Parathyroid adenoma (tissue), 2 donors: ENCODE measurements around the gene ITGB3.
A peak's percentile ranks its signal among the peaks of the same experiment; 100 is the strongest.

Experiments
- H2AFZ ChIP-seq: fragments of 300-600 bp; sonication (generic); one replicate; pipeline ENCODE4 v1.7.0; 2017; ENCODE audit warnings: antibody characterized with exemption, mild to moderate bottlenecking
- H3K27ac ChIP-seq: fragments of 300-600 bp; sonication (generic); one replicate; pipeline ENCODE4 v1.7.0; 2017
- H3K27me3 ChIP-seq: fragments of 300-600 bp; sonication (generic); one replicate; pipeline ENCODE4 v1.7.0; 2017; ENCODE audit warnings: low read length; ENCODE audit not compliant: control insufficient read depth, insufficient read depth
- H3K36me3 ChIP-seq: fragments of 300-600 bp; sonication (generic); one replicate; pipeline ENCODE4 v1.7.0; 2017; ENCODE audit warnings: low read length; ENCODE audit not compliant: control insufficient read depth, insufficient read depth
- H3K4me1 ChIP-seq: fragments of 300-600 bp; sonication (generic); one replicate; pipeline ENCODE4 v1.7.0; 2017; ENCODE audit warnings: control low read depth
- H3K4me2 ChIP-seq: fragments of 300-600 bp; sonication (generic); one replicate; pipeline ENCODE4 v1.7.0; 2017; ENCODE audit warnings: low read length
- H3K4me3 ChIP-seq: fragments of 300-600 bp; sonication (generic); one replicate; pipeline ENCODE4 v1.7.0; 2017; ENCODE audit warnings: low read depth, low read length
- H3K79me2 ChIP-seq: fragments of 300-600 bp; sonication (generic); one replicate; pipeline ENCODE4 v1.7.0; 2017; ENCODE audit warnings: control low read depth
- H3K9ac ChIP-seq: fragments of 300-600 bp; sonication (generic); one replicate; pipeline ENCODE4 v1.7.0; 2017; ENCODE audit warnings: mild to moderate bottlenecking
- H3K9me3 ChIP-seq: fragments of 300-600 bp; sonication (generic); one replicate; pipeline ENCODE4 v1.7.0; 2017; ENCODE audit warnings: low read length; ENCODE audit not compliant: control insufficient read depth
- TF ChIP-seq, protein P1 (sequence below): fragments of 300-600 bp; sonication (generic); IDR thresholded peaks from one replicate; pipeline ENCODE4 v1.7.0; 2017; ENCODE audit warnings: antibody characterized with exemption, mild to moderate bottlenecking
- donor health status: primary hyperparathyroidism.

ITGB3 gene

DNA sequence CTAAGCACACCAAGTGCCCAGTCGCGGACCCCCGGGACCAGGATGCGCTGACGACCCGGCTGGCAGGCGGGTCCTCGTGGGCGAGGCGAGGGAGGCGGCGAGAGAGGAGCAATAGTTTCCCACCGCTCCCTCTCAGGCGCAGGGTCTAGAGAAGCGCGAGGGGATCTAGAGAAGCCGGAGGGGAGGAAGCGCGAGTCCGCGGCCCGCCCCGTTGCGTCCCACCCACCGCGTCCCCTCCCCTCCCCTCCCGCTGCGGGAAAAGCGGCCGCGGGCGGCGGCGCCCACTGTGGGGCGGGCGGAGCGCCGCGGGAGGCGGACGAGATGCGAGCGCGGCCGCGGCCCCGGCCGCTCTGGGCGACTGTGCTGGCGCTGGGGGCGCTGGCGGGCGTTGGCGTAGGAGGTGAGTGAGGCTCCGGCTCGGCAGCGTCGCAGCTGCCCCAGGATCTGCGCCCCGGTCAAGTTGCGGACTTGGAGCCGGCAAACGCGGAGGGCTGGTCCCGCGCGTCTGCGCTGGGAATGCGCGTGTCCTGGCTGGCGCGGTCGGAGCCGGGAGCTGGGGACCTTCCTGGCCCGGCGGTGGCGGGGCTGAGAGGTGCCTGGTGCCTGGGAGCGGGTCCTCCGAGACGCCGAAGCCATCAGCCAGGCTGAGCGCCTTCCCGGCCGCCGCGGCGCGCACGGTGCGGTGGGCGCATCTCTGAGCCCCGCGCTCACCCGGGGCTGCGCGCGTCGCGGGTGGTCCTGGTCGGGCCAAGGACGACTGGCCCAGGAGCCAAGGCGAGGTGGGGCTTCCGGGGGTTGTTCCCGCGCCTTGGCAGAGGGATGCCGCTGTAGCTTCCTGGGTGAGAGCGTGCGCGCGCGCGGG, at the start of gene ITGB3:
ITGB3 (plus strand) TSS at position 287 of the 862 bp plus-strand sequence; CDS start at position 322, 35 bp downstream.
- Histone ChIP-seq H3K4me3 (peak within 1 kb of the TSS; percentile 77), H3K9me3 (no peaks in the 10 kb centered on the region), H2AFZ (peak within 1 kb of the TSS; percentile 85), H3K27ac (peak within 1 kb of the TSS; percentile 58), H3K4me1 (peaks cover 9% of the 10 kb centered on the region), H3K4me2 (peak within 1 kb of the TSS; percentile 87), H3K36me3 (no peaks in the 10 kb centered on the region), H3K9ac (peak within 1 kb of the TSS; percentile 62), H3K27me3 (no peaks in the 10 kb centered on the region), H3K79me2 (no peaks in the 10 kb centered on the region)
- TF ChIP-seq, protein P1, sequence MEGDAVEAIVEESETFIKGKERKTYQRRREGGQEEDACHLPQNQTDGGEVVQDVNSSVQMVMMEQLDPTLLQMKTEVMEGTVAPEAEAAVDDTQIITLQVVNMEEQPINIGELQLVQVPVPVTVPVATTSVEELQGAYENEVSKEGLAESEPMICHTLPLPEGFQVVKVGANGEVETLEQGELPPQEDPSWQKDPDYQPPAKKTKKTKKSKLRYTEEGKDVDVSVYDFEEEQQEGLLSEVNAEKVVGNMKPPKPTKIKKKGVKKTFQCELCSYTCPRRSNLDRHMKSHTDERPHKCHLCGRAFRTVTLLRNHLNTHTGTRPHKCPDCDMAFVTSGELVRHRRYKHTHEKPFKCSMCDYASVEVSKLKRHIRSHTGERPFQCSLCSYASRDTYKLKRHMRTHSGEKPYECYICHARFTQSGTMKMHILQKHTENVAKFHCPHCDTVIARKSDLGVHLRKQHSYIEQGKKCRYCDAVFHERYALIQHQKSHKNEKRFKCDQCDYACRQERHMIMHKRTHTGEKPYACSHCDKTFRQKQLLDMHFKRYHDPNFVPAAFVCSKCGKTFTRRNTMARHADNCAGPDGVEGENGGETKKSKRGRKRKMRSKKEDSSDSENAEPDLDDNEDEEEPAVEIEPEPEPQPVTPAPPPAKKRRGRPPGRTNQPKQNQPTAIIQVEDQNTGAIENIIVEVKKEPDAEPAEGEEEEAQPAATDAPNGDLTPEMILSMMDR, result peak; percentile 32

DNA sequence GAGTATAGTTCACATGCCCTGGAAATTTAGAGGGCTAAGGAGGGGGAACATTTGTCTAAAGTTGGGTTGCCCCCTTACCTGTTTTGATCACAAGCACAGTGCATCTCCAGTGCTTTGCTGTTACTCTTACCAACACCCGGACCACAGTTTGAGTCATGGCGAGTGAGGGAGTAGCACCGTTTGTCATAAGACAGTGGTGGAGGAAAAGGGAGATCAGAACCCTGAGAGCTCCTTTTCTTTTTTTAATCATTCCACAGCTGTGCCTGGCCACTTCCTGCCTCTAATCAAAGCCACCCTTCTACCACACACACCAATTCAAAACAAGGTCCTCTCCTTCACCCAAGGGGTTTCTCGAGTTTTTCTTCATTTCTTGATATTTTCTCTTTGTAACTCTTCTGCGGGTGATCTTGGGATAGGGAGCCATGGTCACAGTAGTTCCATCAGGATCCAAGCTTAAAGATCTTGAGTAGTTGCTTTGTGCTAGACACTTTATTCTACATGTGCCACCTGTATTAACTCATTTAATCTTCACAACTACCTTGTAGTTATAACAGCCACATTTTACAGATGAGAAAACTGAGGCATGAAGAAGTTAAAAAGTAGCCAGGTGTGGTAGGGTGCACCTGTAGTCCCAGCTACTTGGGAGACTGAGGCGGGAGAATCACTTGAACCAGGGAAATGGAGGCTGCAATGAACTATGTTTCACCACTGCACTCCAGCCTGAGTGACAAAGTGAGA, 49.5 kb upstream of the ITGB3 start:
- H3K9me3 ChIP-seq, result no peaks in the 10 kb centered on the region
- H3K4me1 ChIP-seq, result peaks cover 14% of the 10 kb centered on the region
- H2AFZ ChIP-seq, result no peak overlapping the region
- no peaks in the 10 kb centered on the region for H3K27me3 ChIP-seq
- no peaks in the 10 kb centered on the region for H3K79me2 ChIP-seq
- no peaks in the 10 kb centered on the region for H3K36me3 ChIP-seq
- no peak overlapping the region for H3K9ac ChIP-seq
- no peak overlapping the region for H3K27ac ChIP-seq
- no peak overlapping the region for H3K4me3 ChIP-seq
- TF ChIP-seq, protein P1, result no peak
- H3K4me2 ChIP-seq, result no peak overlapping the region

DNA sequence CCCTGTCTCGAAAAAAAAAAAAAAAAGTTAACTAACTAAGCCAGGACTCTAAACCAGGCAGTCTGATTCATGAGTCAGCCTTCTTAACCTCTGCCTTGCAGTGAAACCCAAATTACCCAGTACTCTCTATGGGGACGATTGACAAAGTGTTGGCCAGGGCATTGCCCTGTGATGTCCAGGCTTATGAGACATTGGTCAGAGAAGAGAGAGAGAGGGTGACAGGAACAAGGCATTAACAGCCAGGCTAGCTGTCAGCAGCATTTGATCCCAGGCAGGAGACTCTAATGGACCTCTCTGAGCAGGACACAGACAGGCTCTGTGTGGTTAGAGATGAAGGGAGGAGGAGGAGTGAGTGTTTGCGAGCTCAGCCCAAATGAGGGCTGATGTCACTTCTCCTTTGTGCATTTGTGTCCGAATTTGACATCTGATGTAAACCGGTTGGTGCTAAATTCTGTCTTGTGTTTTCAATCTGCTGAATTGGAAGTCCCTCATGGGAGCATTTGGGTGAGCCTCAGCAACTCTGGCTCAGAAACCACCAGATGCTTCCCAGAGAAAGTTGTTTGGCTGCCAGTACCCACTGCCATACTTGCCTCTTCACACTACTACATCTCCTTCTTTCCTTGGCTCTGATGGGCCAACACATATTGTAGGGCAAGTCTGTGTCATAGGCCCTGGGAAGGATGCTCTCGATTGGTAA, 48.8 kb upstream of the ITGB3 start:
- Histone ChIP-seq H3K4me3 (peak overlapping the region; percentile 2), H3K27ac (peak overlapping the region; percentile 61), H3K9me3 (no peaks in the 10 kb centered on the region), H3K4me2 (peak overlapping the region; percentile 55), H3K27me3 (no peaks in the 10 kb centered on the region), H3K79me2 (no peaks in the 10 kb centered on the region), H3K4me1 (peaks cover 18% of the 10 kb centered on the region), H3K9ac (no peak overlapping the region), H2AFZ (peak overlapping the region; percentile 77), H3K36me3 (no peaks in the 10 kb centered on the region)
- TF ChIP-seq, protein P1, result no peak

DNA sequence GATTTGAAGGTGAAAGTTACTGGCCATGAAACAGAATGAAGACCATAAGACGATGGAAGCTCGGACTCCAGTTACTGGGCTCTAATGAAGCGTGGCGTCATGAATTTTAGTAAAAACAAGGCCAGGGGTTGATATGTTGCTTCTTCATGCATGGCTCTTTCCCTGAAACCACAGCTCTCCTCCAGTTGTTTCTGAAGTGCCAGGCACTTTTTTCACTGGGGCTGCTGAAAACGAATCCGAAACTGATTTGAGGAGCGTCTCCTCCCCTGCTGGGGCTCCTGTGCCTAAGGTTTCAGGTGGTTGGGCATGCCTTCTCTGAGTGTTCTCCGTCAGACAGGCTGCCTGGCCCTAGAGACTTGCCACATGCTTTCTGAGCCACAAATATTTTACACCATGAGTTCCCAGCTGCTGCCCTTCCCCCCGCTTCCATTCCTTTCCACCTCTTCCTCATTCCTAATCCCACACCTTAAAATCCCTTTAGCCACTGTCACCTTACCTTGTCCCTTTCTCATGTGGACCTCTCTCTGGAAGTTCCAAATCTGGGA, 48.1 kb upstream of the ITGB3 start:
- no peaks in the 10 kb centered on the region for H3K27me3 ChIP-seq
- no peaks in the 10 kb centered on the region for H3K79me2 ChIP-seq
- peaks cover 24% of the 10 kb centered on the region for H3K4me1 ChIP-seq
- H3K4me3 ChIP-seq, result peak overlapping the region; percentile 6
- H3K27ac ChIP-seq, result peak overlapping the region; percentile 61
- H3K9ac ChIP-seq, result no peak overlapping the region
- no peaks in the 10 kb centered on the region for H3K9me3 ChIP-seq
- peak overlapping the region; percentile 77 for H2AFZ ChIP-seq
- H3K4me2 ChIP-seq, result peak overlapping the region; percentile 55
- TF ChIP-seq, protein P1, result no peak
- no peaks in the 10 kb centered on the region for H3K36me3 ChIP-seq
